K562 (cell line): Measurements from ENCODE around the gene MAPRE2.

Experiments
- ARHGAP35 ChIP-seq: fragments of 450-650 bp; IDR thresholded peaks from 2 replicates; pipeline ENCODE4 v1.6.1; 2018; ENCODE audit not compliant: partially characterized antibody
- BCLAF1 ChIP-seq, 2 experiments: fragments of 450-650 bp in 1 of 2; IDR thresholded peaks; 2 replicates each; pipeline ENCODE4 v1.6.1; 2011 to 2017; ENCODE audit warnings: low read depth in 2 of 2, antibody characterized with exemption in 1 of 2, borderline replicate concordance in 1 of 2, low read length in 1 of 2, mild to moderate bottlenecking in 1 of 2, mixed read lengths in 1 of 2; ENCODE audit not compliant: control insufficient read depth in 1 of 2
- CREB1 ChIP-seq, 2 experiments: sonication (generic) in 1 of 2; formaldehyde crosslinking in 1 of 2; IDR thresholded peaks; 2 replicates each; pipeline versions ENCODE4 v1.6.1 to v1.8.0; 2012 to 2022; ENCODE audit warnings: inconsistent platforms in 1 of 2, mild to moderate bottlenecking in 1 of 2, missing genetic modification reagents in 1 of 2, moderate library complexity in 1 of 2
- NFRKB ChIP-seq: fragments of 450-650 bp; IDR thresholded peaks from 2 replicates; pipeline ENCODE4 v1.6.1; 2016; ENCODE audit warnings: low read depth
- OTX1 ChIP-seq: fragments of 450-650 bp; formaldehyde crosslinking; IDR thresholded peaks from 2 replicates; pipeline ENCODE4 v1.4.0; 2022; ENCODE audit warnings: mild to moderate bottlenecking
- POLR2AphosphoS5 ChIP-seq: IDR thresholded peaks from 2 replicates; pipeline ENCODE4 v1.6.1; 2011; ENCODE audit warnings: mild to moderate bottlenecking, low read depth, low read length, moderate library complexity; ENCODE audit not compliant: control insufficient read depth, insufficient read depth
- SMARCB1 ChIP-seq: IDR thresholded peaks from 2 replicates; pipeline ENCODE4 v1.6.1; 2011; ENCODE audit warnings: improper control_type of control experiment, low read depth; ENCODE audit not compliant: insufficient read length
- SMC3 ChIP-seq: conservative IDR thresholded peaks from 2 replicates; pipeline ENCODE4 v1.6.1; 2011; ENCODE audit warnings: low read depth, low read length, improper control_type of control experiment; ENCODE audit not compliant: insufficient read depth
- TCF7L2 ChIP-seq: fragments of 150-350 bp; IDR thresholded peaks from 2 replicates; pipeline ENCODE4 v1.6.1; 2016; ENCODE audit warnings: low read depth, mild to moderate bottlenecking, low read length, moderate library complexity
- TFAP4 ChIP-seq: sonication (generic); formaldehyde crosslinking; IDR thresholded peaks from 2 replicates; pipeline ENCODE4 v1.8.0; 2022; ENCODE audit warnings: missing genetic modification reagents, mild to moderate bottlenecking, moderate library complexity, borderline replicate concordance
- ZBTB26 ChIP-seq: fragments of 450-650 bp; formaldehyde crosslinking; IDR thresholded peaks from 2 replicates; pipeline ENCODE4 v1.4.0; 2022; ENCODE audit warnings: missing genetic modification characterization
- ZNF282 ChIP-seq: sonication (generic); formaldehyde crosslinking; IDR thresholded peaks from 2 replicates; pipeline ENCODE4 v1.8.1; 2023; ENCODE audit warnings: missing genetic modification reagents
- ZNF766 ChIP-seq: fragments of 200-800 bp; sonication (Bioruptor generic); conservative IDR thresholded peaks from 2 replicates; pipeline ENCODE4 v1.6.1; 2016; ENCODE audit warnings: missing genetic modification characterization, missing compliant biosample characterization

GRCh38 chr18:35171315-35171987, 130.2 kb downstream of the MAPRE2 start:
- TF ChIP-seq NFRKB (no peak), SMARCB1 (no peak), CREB1 (IDR thresholded peaks at IDR 0.05) (no peak), CREB1 (CRISPR knock-in tag; IDR thresholded peaks at IDR 0.05) (no peak), SMC3 (no peak), TFAP4 (CRISPR knock-in tag) (no peak), POLR2AphosphoS5 (no peak), OTX1 (CRISPR knock-in tag) (no peak), TCF7L2 (no peak), ZNF282 (CRISPR knock-in tag) (no peak), ARHGAP35 (no peak), BCLAF1 (IDR thresholded peaks at IDR 0.05; ENCODE audit: borderline replicate concordance in 1 of 2, control insufficient read depth in 1 of 2, low read depth in 2 of 2, low read length in 1 of 2) (no peak), ZBTB26 (no peak), ZNF766 (CRISPR knock-in tag) (no peak)
